BLaER1 treated with 17β-estradiol and CSF1 and Interleukin-3, amounts not matched to agents 10 nM and 100 nM (cell line): ENCODE results near the gene ARID5B.

Experiments used
- H3K27ac ChIP-seq, 11 experiments: shearing (Covaris generic); formaldehyde crosslinking; 2 replicates each; pipeline ENCODE4 v1.8.1; 2022
- H3K27me3 ChIP-seq, 11 experiments: shearing (Covaris generic); formaldehyde crosslinking; 2 replicates each; pipeline ENCODE4 v1.8.1; 2022
- H3K36me3 ChIP-seq, 11 experiments: shearing (Covaris generic); formaldehyde crosslinking; 2 replicates each; pipeline ENCODE4 v1.8.1; 2022
- H3K4me1 ChIP-seq, 10 experiments: shearing (Covaris generic); formaldehyde crosslinking; 2 replicates each; pipeline ENCODE4 v1.8.1; 2022
- H3K4me2 ChIP-seq, 11 experiments: shearing (Covaris generic); formaldehyde crosslinking; 2 replicates each; pipeline ENCODE4 v1.8.1; 2022
- H3K4me3 ChIP-seq, 10 experiments: shearing (Covaris generic); formaldehyde crosslinking; 2 replicates each; pipeline ENCODE4 v1.8.1; 2022
- H3K9ac ChIP-seq, 11 experiments: shearing (Covaris generic); formaldehyde crosslinking; 2 replicates each; pipeline ENCODE4 v1.8.1; 2022
- H3K9me3 ChIP-seq, 11 experiments: shearing (Covaris generic); formaldehyde crosslinking; replicated peaks in 1 of 11; 2 replicates each; pipeline ENCODE4 v1.8.1; 2022
- H4K20me1 ChIP-seq, 11 experiments: shearing (Covaris generic); formaldehyde crosslinking; 2 replicates each; pipeline ENCODE4 v1.8.1; 2022
- Cebpa-rat ChIP-seq, 11 experiments: shearing (Covaris generic); IDR thresholded peaks; 2 replicates each; pipeline ENCODE4 v1.8.1; 2022

The ARID5B gene

DNA sequence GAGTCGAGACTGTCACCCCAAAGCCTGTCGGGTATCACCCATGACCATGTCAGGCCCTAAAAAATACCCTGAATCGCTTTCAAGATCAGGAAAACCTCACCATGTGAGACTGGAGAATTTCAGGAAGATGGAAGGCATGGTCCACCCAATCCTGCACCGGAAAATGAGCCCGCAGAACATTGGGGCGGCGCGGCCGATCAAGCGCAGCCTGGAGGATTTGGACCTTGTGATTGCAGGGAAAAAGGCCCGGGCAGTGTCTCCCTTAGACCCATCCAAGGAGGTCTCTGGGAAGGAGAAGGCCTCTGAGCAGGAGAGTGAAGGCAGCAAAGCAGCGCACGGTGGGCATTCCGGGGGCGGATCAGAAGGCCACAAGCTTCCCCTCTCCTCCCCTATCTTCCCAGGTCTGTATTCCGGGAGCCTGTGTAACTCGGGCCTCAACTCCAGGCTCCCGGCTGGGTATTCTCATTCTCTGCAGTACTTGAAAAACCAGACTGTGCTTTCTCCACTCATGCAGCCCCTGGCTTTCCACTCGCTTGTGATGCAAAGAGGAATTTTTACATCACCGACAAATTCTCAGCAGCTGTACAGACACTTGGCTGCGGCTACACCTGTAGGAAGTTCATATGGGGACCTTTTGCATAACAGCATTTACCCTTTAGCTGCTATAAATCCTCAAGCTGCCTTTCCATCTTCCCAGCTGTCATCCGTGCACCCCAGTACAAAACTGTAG lies 191.0 kb downstream of the ARID5B start:
- H3K4me1 ChIP-seq = peaks cover 0 to 17% (median 11%) of the 10 kb centered on the region in 10 experiments; a peak in 10 of 20 replicates
- no peak overlapping the region for H3K9ac ChIP-seq
- H3K4me2 ChIP-seq = no peak overlapping the region
- H3K27ac ChIP-seq = peak overlapping the region in 1 of 11 experiments; percentile 17; a peak in 2 of 22 replicates
- no peak for TF ChIP-seq Cebpa-rat (IDR thresholded peaks at IDR 0.05)
- H4K20me1 ChIP-seq = peaks cover 0 to 99% (median 0%) of the 10 kb centered on the region in 11 experiments; a peak in 6 of 22 replicates
- H3K4me3 ChIP-seq = no peak overlapping the region
- no peaks in the 10 kb centered on the region for H3K27me3 ChIP-seq
- no peaks in the 10 kb centered on the region for H3K9me3 ChIP-seq
- peaks cover 84 to 99% (median 92%) of the 10 kb centered on the region in 11 experiments for H3K36me3 ChIP-seq

DNA sequence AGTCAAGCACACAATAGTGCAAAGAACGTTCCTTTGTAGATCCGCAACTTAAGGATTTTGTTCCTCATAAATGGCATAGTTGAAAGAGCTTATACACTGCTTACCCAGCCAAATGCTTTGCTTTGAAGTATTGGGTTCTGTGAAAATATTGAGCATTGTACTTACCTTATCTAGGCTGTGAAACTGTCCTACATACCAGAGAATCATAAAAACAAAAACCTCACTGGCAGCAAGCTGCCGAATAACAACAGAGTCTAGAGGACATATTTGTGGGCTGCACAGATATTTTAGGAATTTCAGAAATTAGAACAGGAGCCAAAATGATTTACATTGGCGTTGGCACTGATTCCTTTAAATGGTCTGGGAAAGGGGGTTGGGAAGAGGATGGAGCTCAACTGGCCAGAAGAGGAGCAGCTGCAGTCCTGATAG lies 192.4 kb downstream of the ARID5B start:
- no peak overlapping the region for H3K4me2 ChIP-seq
- peaks cover 70 to 89% (median 78%) of the 10 kb centered on the region in 11 experiments for H3K36me3 ChIP-seq
- no peak overlapping the region for H3K27ac ChIP-seq
- no peak overlapping the region for H3K9ac ChIP-seq
- H3K27me3 ChIP-seq = no peaks in the 10 kb centered on the region
- no peak for TF ChIP-seq Cebpa-rat (IDR thresholded peaks at IDR 0.05)
- peaks cover 0 to 27% (median 3%) of the 10 kb centered on the region in 10 experiments; a peak in 8 of 20 replicates for H3K4me1 ChIP-seq
- no peaks in the 10 kb centered on the region for H3K9me3 ChIP-seq
- H3K4me3 ChIP-seq = no peak overlapping the region
- peaks cover 0 to 99% (median 0%) of the 10 kb centered on the region in 11 experiments; a peak in 6 of 22 replicates for H4K20me1 ChIP-seq

DNA sequence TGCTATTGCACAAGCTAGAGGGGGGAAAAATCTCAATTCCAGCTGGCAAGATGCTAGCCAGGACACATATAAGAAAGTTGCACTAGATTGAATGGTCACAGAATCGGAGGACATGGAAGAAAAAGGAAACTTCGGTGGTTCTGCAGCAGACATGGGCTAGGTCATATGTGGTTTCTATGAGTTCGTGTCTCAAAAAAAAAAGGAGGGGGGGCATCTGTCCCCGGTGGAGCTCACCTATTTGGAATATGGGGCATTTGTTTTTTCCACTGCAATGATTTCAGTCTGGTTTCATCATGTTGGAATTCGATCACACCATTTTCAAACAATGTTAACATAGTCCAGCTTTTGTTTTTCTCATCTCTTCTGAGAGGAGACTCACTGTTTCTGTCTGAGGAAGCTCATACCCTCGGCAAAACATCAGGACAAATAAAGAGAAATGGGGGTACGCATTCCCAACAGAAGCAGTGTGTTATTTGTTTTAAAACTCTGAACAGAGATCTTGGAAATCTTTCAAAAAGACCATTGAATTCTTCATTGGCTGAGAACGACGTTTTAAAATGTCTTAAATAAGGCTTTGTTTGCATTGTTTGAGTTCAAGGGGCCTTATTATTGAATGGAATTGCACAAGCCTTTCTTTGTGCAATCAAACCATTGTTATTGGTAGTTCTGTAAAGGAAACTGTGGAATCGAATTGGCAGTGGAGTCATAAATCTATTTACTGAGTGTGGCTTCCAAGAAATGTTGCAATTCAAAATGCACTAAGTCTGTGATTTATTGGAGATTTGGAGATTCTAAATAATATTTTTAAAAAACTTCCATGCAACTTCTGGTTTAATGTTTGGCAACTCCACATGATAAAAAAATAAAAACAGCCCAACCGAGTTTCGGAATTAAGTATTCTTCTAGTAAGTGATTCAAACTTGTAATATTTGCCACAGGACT lies 194.0 kb downstream of the ARID5B start:
- H3K27me3 ChIP-seq = no peaks in the 10 kb centered on the region
- no peaks in the 10 kb centered on the region for H3K9me3 ChIP-seq
- H3K36me3 ChIP-seq = peaks cover 54 to 73% (median 63%) of the 10 kb centered on the region in 11 experiments
- H3K9ac ChIP-seq = no peak overlapping the region
- H3K4me1 ChIP-seq = peaks cover 0 to 29% (median 0%) of the 10 kb centered on the region in 10 experiments; a peak in 6 of 20 replicates
- peaks cover 0 to 89% (median 0%) of the 10 kb centered on the region in 11 experiments; a peak in 6 of 22 replicates for H4K20me1 ChIP-seq
- H3K4me2 ChIP-seq = no peak overlapping the region
- no peak overlapping the region for H3K4me3 ChIP-seq
- TF ChIP-seq Cebpa-rat (IDR thresholded peaks at IDR 0.05) = no peak
- no peak overlapping the region for H3K27ac ChIP-seq

DNA sequence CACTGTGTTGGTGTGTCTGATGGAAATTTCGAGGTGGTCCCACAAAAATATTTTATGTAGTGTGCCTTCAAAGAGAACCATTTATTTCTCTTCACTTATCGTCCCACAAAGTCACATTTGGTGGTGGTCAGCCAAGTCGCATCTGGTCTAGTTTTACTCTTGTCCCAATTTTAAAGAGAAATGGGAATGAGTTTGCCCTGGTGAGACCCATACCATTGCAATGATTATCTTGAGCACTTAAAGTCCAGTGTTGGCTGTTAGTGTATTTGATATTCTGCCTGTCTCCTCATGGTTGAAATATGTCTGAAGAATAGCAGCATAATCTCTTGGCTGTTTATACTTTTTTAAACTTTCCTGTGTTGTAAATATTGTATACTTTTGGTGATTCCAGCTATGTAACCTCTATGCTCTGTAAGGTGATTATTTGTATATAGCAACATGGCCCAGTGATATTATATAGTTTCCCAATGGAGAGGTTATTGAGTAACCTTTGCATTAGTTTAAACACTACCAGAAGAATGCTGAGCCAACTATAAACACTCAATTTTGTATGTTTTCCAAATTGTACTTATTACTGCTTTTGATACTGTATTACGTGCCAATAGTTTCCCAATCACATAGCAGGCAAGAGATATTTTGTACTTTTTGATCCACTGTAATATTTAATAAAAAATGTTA lies 194.9 kb downstream of the ARID5B start:
- Histone ChIP-seq H3K27me3 (no peaks in the 10 kb centered on the region), H3K4me1 (peaks cover 0 to 29% (median 0%) of the 10 kb centered on the region in 10 experiments; a peak in 6 of 20 replicates), H3K9ac (no peak overlapping the region), H3K9me3 (no peaks in the 10 kb centered on the region), H3K36me3 (peaks cover 45 to 64% (median 53%) of the 10 kb centered on the region in 11 experiments), H3K4me2 (no peak overlapping the region), H3K27ac (no peak overlapping the region; a peak in 1 of 22 replicates), H4K20me1 (peaks cover 0 to 80% (median 0%) of the 10 kb centered on the region in 11 experiments; a peak in 6 of 22 replicates), H3K4me3 (no peak overlapping the region)
- no peak for TF ChIP-seq Cebpa-rat (IDR thresholded peaks at IDR 0.05)

DNA sequence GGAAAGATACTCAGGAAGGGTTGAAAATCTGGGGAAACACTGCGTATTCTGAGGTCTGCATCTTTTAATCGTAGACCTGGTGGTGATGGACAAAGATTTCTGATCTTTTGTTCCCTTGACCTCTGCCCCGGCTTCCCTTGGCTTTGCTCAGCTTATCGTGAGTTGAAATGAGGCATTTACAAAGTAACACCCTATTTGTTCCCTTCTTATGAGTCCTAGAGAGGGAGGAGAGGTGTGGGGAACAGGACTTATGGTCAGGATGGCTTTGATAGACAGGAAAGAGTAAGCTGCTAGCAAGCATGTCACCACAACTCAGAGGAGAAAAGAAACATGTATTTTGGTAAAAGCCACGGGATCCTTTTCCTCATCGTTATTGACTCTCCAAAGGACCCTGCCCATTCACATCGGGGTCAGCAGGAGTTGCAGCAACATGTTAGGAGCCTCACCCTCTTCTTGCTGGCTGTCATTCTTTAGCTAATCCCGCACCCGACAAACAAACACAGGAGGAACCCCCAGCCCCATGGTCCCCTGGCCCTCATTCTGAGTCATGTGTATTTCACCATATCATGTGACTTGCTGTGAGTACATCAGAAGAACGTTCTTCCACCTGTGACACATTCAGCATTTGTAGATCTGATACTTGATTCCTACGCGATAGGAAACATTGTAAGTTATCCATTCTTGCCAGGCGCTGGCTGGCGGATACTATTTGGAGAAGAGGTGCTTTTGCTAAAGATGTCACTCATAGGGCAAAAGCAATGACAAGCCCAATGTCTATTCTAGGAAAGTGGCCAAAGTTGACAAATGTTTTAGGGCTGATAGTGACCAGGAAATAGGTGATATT lies 197.0 kb downstream of the ARID5B start:
- no peak overlapping the region for H3K4me3 ChIP-seq
- TF ChIP-seq Cebpa-rat (IDR thresholded peaks at IDR 0.05) = no peak
- peak overlapping the region in 2 of 11 experiments; percentile 12 to 43; a peak in 2 of 22 replicates for H3K27ac ChIP-seq
- H3K4me1 ChIP-seq = peaks cover 0 to 29% (median under 1%) of the 10 kb centered on the region in 10 experiments; a peak in 7 of 20 replicates
- peaks cover 0 to 59% (median 0%) of the 10 kb centered on the region in 11 experiments; a peak in 4 of 22 replicates for H4K20me1 ChIP-seq
- H3K9me3 ChIP-seq = no peaks in the 10 kb centered on the region
- peaks cover 24 to 43% (median 32%) of the 10 kb centered on the region in 11 experiments for H3K36me3 ChIP-seq
- no peak overlapping the region for H3K9ac ChIP-seq
- H3K27me3 ChIP-seq = no peaks in the 10 kb centered on the region
- no peak overlapping the region; a peak in 1 of 22 replicates for H3K4me2 ChIP-seq

DNA sequence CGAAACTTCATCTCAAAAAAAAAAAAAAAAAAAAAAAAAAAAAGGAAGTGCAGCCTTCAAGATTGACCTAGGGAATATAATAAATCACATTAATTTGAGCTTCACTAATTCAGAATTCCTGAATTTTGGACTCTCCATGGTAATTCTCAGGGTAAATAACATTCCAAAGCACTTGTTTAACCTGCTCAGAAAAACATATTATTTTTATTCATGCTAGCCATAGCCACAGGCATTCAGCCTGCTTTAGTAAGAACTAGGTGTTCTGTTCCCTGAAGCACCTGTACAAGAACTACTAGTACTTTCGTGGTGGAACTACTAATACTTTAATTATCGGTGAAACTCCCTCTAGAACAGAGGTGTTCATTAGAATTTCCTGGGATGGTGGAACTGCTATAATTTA lies 197.8 kb downstream of the ARID5B start:
- Histone ChIP-seq H3K36me3 (peaks cover 16 to 35% (median 24%) of the 10 kb centered on the region in 11 experiments), H3K27me3 (no peaks in the 10 kb centered on the region), H3K4me1 (peaks cover 3 to 34% (median 8%) of the 10 kb centered on the region in 10 experiments; a peak in 17 of 20 replicates), H4K20me1 (peaks cover 0 to 51% (median 0%) of the 10 kb centered on the region in 11 experiments; a peak in 3 of 22 replicates), H3K4me2 (no peak overlapping the region), H3K4me3 (no peak overlapping the region), H3K9me3 (0 out of 22 replicates have a peak, but pooled peaks cover 0 to 4% (median 0%) of the 10 kb centered on the region in 11 experiments), H3K9ac (no peak overlapping the region), H3K27ac (no peak overlapping the region)
- no peak for TF ChIP-seq Cebpa-rat (IDR thresholded peaks at IDR 0.05)

DNA sequence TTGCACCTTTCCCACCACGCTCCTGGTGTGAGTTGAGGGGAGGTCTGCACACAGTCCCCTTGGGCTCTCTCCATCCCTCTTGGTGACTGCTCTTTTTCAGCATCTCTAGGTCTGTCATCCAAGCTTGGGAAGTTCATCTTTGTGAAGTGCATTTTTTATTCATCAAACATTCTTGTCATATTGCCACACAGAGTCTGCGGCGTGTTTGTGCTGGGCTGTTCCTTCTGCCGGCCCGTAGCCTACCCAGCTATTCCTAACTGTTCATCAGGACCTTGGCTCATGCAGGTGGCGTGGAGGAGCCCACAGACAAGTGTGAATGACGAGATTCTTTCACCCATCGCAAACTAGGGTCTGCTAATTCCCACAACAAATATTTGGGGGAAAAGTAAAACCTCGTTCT lies 202.4 kb downstream of the ARID5B start:
- peak overlapping the region in 6 of 11 experiments; percentile 14 to 72 (median 62); a peak in 6 of 22 replicates for H3K4me2 ChIP-seq
- no peaks in the 10 kb centered on the region for H3K27me3 ChIP-seq
- H3K4me1 ChIP-seq = peaks cover 43 to 56% (median 49%) of the 10 kb centered on the region in 10 experiments
- 0 out of 22 replicates have a peak, but pooled peaks cover 0 to 5% (median 0%) of the 10 kb centered on the region in 11 experiments for H4K20me1 ChIP-seq
- H3K36me3 ChIP-seq = no peaks in the 10 kb centered on the region
- H3K4me3 ChIP-seq = no peak overlapping the region
- H3K9me3 ChIP-seq = peaks cover 0 to 5% (median 0%) of the 10 kb centered on the region in 11 experiments; a peak in 1 of 22 replicates
- TF ChIP-seq Cebpa-rat (IDR thresholded peaks at IDR 0.05) = no peak
- no peak overlapping the region for H3K9ac ChIP-seq
- 0 out of 22 replicates have a peak overlapping the region, but pooled peaks of 1 of the 11 experiments have one; percentile 49 for H3K27ac ChIP-seq
